Vagina (tissue), 2 donors: Measurements from ENCODE around the gene HHIPL2.

Experiments
- POLR2A ChIP-seq, 2 donors: fragments of 450-650 bp; IDR thresholded peaks; one replicate each; pipeline ENCODE4 v1.6.1; 2017; ENCODE audit warnings: antibody characterized with exemption in 2 of 2, mild to moderate bottlenecking in 2 of 2, moderate library complexity in 2 of 2
- TF ChIP-seq, protein P1 (sequence below), 3 experiments: fragments of 450-650 bp in 2 of 3; fragments of 200-600 bp in 1 of 3; sonication (generic) in 1 of 3; IDR thresholded peaks; one replicate each; pipeline ENCODE4 v1.5.1; 2017 to 2019; ENCODE audit warnings: antibody characterized with exemption in 3 of 3, mild to moderate bottlenecking in 2 of 3, moderate library complexity in 2 of 3

DNA sequence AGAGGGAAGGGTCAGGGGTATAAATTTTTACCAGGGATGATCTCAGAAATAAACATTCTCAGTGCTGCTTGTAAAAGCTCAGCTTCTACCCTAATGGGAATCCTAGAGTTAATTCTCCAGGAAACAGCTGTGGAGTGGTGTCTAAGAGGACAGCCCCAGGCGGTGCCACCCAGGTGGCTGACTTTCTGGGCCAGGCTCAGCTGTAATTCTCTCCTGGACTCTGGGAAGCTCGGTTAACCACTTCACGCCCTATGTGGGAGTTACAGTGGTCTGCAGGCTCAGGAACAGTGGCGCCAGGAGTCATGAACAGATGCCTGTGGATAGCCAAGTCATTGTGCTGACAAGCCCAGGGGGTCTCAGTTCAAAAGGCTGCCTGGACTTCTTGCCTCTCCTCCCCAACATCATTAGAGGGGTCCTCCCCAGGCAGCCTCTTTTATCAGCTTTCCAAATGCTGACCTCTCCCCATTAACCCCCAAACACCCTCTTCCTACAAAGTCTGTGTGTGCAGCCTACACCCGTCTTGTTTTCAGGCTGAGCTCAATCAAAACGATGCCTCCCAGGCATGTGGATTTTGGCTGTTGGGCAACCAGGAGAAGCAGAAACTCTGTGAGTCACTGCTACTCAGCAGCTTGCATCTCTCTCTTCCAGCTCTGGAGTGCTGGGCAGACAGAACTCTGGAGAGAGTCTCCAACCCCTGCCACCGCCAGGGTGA lies 1.2 kb downstream of the HHIPL2 start:
- TF ChIP-seq, protein P1, sequence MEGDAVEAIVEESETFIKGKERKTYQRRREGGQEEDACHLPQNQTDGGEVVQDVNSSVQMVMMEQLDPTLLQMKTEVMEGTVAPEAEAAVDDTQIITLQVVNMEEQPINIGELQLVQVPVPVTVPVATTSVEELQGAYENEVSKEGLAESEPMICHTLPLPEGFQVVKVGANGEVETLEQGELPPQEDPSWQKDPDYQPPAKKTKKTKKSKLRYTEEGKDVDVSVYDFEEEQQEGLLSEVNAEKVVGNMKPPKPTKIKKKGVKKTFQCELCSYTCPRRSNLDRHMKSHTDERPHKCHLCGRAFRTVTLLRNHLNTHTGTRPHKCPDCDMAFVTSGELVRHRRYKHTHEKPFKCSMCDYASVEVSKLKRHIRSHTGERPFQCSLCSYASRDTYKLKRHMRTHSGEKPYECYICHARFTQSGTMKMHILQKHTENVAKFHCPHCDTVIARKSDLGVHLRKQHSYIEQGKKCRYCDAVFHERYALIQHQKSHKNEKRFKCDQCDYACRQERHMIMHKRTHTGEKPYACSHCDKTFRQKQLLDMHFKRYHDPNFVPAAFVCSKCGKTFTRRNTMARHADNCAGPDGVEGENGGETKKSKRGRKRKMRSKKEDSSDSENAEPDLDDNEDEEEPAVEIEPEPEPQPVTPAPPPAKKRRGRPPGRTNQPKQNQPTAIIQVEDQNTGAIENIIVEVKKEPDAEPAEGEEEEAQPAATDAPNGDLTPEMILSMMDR (IDR thresholded peaks at IDR 0.05), result no peak
- no peak for TF ChIP-seq POLR2A (IDR thresholded peaks at IDR 0.05)
